Measurements from ENCODE around the gene SLX9.

Gene SLX9

DNA sequence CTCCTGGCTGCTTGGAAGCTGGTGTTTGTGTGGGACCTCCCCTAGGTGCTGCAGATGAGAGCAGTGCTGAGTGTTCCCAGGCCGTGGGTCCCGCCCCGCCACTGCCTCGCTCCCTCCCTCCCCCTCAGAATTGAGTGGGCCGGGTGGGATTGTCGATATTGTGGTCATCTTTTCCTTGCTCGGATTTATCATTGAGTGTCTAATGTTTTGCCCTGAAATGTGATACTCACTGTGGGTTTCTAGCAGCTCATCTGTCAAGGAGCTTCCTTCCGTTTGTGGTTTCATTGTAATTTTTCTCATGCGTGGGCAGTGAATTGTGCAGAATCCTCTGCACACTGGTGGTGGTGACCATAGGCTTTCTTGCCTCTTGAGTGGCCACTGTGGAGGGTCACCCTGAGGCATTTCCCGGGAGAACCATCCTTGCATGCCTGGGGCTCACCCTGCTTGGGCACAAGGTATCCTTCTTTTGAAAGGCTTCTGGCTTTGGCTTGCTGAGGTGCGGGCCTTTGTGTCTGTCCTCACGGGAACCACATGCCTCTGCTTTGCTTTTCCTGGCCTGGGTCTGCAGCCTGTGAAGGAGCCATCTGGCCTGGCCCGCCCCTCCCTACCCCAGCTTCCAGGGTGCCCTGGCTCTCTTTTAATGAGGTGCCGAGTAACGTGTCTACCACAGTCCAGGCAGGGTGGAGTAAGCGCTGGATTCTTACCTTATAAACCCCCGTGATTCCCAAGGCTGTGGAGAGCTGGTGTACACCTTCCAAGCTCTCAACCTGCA, 25.6 kb downstream of the SLX9 start:
- WGBS (ENCODE audit: insufficient coverage, insufficient read length): no CpG with 5 or more reads among the region's 17 CpGs
- Histone ChIP-seq H3K4me1 (ENCODE audit: control insufficient read depth, insufficient read depth, low read length) (no peaks in the 10 kb centered on the region; the same call in 1 of the 2 replicates), H3K27ac (ENCODE audit: low read length) (no peak overlapping the region), H3K27me3 (ENCODE audit: control insufficient read depth, insufficient read depth, low read length) (no peaks in the 10 kb centered on the region), H3K36me3 (ENCODE audit: control insufficient read depth, insufficient read depth, low read length) (peaks cover 27% of the 10 kb centered on the region), H3K4me3 (ENCODE audit: low read length) (no peak overlapping the region), H3K9me3 (ENCODE audit: control insufficient read depth, insufficient read depth, low read length) (no peaks in the 10 kb centered on the region)
- DNase-seq (ENCODE audit: low read depth, low spot score): no peak

- Histone ChIP-seq H3K4me1 (ENCODE audit: control insufficient read depth, insufficient read depth, low read length) (peaks cover 3% of the 10 kb centered on the region; the same call in 1 of the 2 replicates), H3K27me3 (ENCODE audit: control insufficient read depth, insufficient read depth, low read length) (no peaks in the 10 kb centered on the region), H3K27ac (ENCODE audit: low read length) (no peak overlapping the region), H3K36me3 (ENCODE audit: control insufficient read depth, insufficient read depth, low read length) (peaks cover 32% of the 10 kb centered on the region), H3K9me3 (ENCODE audit: control insufficient read depth, insufficient read depth, low read length) (no peaks in the 10 kb centered on the region), H3K4me3 (ENCODE audit: low read length) (no peak overlapping the region)
- DNase-seq (ENCODE audit: low read depth, low spot score): no peak
- no CpG with 5 or more reads among the region's 30 CpGs for WGBS (ENCODE audit: insufficient coverage, insufficient read length)
Measured at GRCh38 chr21:44966135-44967081, 26.6 kb downstream of the SLX9 start.

DNA sequence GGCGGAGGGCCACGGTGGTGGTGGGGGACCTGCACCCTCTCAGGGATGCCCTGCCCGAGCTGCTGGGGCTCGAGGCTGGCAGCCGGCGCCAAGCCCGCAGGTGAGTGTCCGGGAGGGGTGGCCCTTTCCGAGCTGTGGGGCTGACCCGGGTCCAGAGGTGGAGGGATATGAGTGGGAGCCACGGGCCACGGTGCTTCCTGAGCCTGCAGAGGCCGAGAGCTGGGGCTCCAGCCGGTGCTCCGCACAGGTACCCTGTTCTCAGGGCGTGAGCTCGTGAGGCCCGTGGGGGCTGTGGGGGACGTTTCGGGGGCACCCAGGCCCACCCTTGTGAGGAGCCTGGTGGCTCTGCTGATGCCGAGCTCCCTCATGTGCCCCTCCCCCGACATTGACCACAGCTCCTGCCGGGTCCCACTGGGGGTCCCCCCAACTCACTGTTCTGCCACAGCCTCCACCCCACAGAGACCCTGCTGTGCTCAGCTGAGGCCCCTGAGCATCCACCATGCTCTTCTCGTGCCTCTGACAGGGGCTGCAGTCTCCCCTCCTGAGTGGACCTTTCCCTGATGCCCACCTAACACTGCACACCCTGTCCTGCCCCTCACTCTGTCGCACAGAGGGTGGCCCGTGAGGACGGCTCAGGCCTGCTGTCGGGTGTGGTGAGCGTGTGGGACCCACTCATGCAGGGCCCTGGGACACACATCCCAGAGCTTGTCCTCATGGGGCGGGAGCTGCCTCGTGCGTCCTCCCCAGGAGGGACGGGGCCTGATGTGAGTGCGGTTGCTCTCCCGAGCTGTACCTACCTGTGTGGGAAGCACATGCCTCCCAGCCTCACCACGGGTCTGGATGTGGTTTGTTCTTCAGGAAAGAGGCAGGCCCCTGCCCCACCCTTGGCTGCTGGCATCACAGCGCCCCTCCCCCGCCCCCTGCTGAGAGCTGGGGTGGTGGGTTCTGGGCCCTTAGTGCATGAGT, 27.5 kb downstream of the SLX9 start:
- Histone ChIP-seq H3K27me3 (ENCODE audit: control insufficient read depth, insufficient read depth, low read length) (no peaks in the 10 kb centered on the region), H3K27ac (ENCODE audit: low read length) (no peak overlapping the region), H3K36me3 (ENCODE audit: control insufficient read depth, insufficient read depth, low read length) (peaks cover 29% of the 10 kb centered on the region), H3K4me3 (ENCODE audit: low read length) (no peak overlapping the region), H3K4me1 (ENCODE audit: control insufficient read depth, insufficient read depth, low read length) (peaks cover 3% of the 10 kb centered on the region; the same call in 1 of the 2 replicates), H3K9me3 (ENCODE audit: control insufficient read depth, insufficient read depth, low read length) (no peaks in the 10 kb centered on the region)
- no peak for DNase-seq (ENCODE audit: low read depth, low spot score)
- WGBS (ENCODE audit: insufficient coverage, insufficient read length): no CpG with 5 or more reads among the region's 38 CpGs

- no peak overlapping the region for H3K4me3 ChIP-seq (ENCODE audit: low read length)
- DNase-seq (ENCODE audit: low read depth, low spot score): no peak
- H3K4me1 ChIP-seq (ENCODE audit: control insufficient read depth, insufficient read depth, low read length): peaks cover 3% of the 10 kb centered on the region; the same call in 1 of the 2 replicates
- no peaks in the 10 kb centered on the region for H3K27me3 ChIP-seq (ENCODE audit: control insufficient read depth, insufficient read depth, low read length)
- WGBS (ENCODE audit: insufficient coverage, insufficient read length): no CpG with 5 or more reads among the region's 20 CpGs
- H3K27ac ChIP-seq (ENCODE audit: low read length): no peak overlapping the region
- H3K9me3 ChIP-seq (ENCODE audit: control insufficient read depth, insufficient read depth, low read length): no peaks in the 10 kb centered on the region
- H3K36me3 ChIP-seq (ENCODE audit: control insufficient read depth, insufficient read depth, low read length): peaks cover 39% of the 10 kb centered on the region
Measured at GRCh38 chr21:44969066-44969670, 29.3 kb downstream of the SLX9 start.

DNA sequence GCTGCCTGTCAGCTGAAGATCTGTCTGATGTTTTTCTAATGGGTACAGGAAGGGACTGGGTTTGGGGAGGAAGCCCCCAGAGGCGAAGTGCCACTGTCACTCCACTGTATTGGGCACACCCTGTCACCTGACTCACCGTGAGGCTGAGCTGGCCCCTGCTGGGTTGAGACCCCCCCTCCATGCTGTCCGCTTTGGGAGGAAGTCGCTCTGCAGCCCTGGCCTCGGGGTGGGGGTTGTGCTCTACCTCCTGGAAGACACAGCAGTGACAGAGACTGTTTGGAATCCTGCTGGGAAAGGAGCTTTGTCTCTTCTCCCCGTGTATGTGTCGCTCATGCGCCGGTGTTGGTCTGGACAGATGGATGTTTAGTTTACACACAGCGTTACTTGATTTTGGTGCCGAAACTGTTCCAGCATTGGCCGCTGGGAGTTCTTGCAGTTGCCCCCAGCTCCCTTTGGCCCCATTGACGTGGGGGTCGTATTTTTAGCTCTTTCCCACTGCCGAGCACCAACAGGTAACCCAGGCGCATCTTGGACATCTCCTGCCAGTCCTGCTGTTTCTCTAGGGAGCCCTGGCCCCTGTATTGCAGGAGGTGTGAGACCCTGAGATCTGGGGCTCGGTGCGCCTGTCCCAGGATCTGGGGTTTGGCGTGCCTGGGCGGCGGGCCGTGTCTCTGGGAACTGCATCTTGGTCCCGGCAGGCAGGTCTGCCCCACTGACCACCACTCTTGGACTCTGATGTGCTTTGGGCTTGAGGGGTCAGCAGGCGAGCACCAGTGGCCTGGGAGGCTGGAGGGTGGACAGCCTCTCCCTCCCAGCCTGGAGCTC, 30.3 kb downstream of the SLX9 start:
- H3K4me1 ChIP-seq (ENCODE audit: control insufficient read depth, insufficient read depth, low read length): peaks cover 3% of the 10 kb centered on the region; the same call in 1 of the 2 replicates

DNA sequence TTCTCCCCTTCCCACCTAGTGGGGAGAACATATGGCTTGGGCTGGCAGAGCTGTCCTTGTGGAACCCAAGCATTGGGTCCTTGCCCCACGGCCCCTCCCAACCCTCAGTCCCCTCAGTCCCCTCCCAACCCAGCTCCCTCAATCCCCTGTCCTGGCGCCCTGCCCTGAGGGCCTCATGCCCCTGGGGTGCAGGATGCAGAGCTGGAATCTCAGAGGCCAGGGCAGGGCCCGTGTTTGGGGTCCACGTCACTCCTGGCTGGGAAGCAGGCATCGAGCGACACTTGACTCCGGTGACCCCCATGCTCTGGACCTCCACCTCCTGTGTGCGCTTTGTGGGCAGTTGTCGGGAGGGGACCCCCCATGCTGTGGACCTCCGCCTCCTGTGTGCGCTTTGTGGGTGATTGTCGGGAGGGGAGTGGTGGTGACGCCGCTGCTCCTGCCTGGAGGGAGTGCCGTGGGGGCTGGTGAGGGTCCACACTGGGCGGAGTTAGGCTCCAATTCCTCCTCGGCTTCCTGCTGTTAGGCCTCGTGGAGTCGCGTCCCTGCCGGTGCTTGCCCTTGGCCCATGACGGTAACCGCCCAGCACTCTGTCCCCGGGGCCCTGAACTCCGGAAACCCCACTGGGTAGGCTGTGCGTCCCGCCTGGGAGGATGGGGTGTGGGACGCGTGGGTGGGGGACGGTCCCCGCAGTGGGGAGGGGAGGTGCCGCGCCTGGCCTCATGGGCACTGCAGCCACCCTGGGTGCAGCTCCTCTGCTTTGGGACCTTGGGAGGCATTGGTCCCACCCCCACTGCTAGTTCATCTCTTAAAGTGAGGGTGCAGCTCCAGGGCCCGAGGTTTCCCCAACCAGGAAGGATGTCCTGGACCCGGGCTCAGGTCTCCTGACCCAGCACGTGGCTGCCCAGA, 31.2 kb downstream of the SLX9 start:
- peaks cover 3% of the 10 kb centered on the region; the same call in 1 of the 2 replicates for H3K4me1 ChIP-seq (ENCODE audit: control insufficient read depth, insufficient read depth, low read length)
- no peak overlapping the region for H3K27ac ChIP-seq (ENCODE audit: low read length)
- peaks cover 50% of the 10 kb centered on the region for H3K36me3 ChIP-seq (ENCODE audit: control insufficient read depth, insufficient read depth, low read length)
- no peaks in the 10 kb centered on the region for H3K9me3 ChIP-seq (ENCODE audit: control insufficient read depth, insufficient read depth, low read length)
- no peaks in the 10 kb centered on the region for H3K27me3 ChIP-seq (ENCODE audit: control insufficient read depth, insufficient read depth, low read length)
- no peak for DNase-seq (ENCODE audit: low read depth, low spot score)
- WGBS (ENCODE audit: insufficient coverage, insufficient read length): no CpG with 5 or more reads among the region's 36 CpGs
- no peak overlapping the region for H3K4me3 ChIP-seq (ENCODE audit: low read length)

More for the DNA sequence above, 30.3 kb downstream of the SLX9 start:
- no peak overlapping the region for H3K4me3 ChIP-seq (ENCODE audit: low read length)
- H3K27ac ChIP-seq (ENCODE audit: low read length): no peak overlapping the region
- WGBS (ENCODE audit: insufficient coverage, insufficient read length): no CpG with 5 or more reads among the region's 24 CpGs
- H3K9me3 ChIP-seq (ENCODE audit: control insufficient read depth, insufficient read depth, low read length): no peaks in the 10 kb centered on the region
- peaks cover 45% of the 10 kb centered on the region for H3K36me3 ChIP-seq (ENCODE audit: control insufficient read depth, insufficient read depth, low read length)
- H3K27me3 ChIP-seq (ENCODE audit: control insufficient read depth, insufficient read depth, low read length): no peaks in the 10 kb centered on the region
- no peak for DNase-seq (ENCODE audit: low read depth, low spot score)

DNA sequence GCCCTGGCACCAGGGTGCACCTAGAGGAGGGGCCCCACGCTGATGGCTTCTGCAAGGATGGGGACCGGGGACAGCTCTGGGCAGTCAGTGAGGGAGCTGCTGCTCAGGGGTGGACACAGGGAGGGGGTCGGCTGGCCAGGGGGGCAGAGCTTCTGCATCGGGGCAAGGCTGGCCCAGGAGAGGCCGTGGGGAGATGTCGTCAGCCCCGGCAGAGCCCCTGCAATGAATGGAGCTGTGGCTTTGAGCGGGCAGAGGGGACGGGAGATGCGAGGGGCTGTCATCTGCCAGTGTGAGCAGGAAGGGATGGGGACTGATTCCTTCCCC, 31.8 kb downstream of the SLX9 start:
- Histone ChIP-seq H3K4me3 (ENCODE audit: low read length) (no peak overlapping the region), H3K9me3 (ENCODE audit: control insufficient read depth, insufficient read depth, low read length) (no peaks in the 10 kb centered on the region), H3K4me1 (ENCODE audit: control insufficient read depth, insufficient read depth, low read length) (peaks cover 3% of the 10 kb centered on the region; the same call in 1 of the 2 replicates), H3K27ac (ENCODE audit: low read length) (no peak overlapping the region), H3K27me3 (ENCODE audit: control insufficient read depth, insufficient read depth, low read length) (no peaks in the 10 kb centered on the region), H3K36me3 (ENCODE audit: control insufficient read depth, insufficient read depth, low read length) (peaks cover 50% of the 10 kb centered on the region)
- no peak for DNase-seq (ENCODE audit: low read depth, low spot score)
- WGBS (ENCODE audit: insufficient coverage, insufficient read length): no CpG with 5 or more reads among the region's 10 CpGs

DNA sequence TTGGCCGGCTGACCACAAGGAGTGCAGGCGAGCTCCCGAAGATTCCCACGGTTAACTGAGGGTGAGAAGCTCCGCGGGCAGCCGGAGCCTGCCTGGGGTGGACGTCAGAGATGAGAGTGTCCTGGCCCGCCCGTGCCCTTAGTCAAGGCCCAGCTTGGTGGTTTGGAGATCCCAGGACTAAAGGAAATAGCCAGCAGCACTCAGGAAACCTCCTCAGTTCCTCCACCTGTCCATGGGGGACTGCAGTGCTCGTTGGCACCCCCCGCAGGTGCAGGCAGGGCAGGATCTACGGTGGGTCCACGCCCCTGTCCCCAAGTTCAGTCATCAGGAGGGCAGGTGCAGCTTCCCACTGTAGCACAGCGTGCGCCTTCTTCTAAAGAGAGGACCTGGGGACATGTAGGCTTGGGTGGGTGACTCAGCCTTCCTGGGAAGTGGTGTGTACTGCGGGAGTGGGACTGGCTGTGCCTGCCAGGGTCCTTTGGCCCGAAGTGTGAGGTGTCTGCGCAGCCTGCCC, 32.5 kb downstream of the SLX9 start:
- no peak overlapping the region for H3K27ac ChIP-seq (ENCODE audit: low read length)
- H3K4me1 ChIP-seq (ENCODE audit: control insufficient read depth, insufficient read depth, low read length): peaks cover 3% of the 10 kb centered on the region; the same call in 1 of the 2 replicates
- no peaks in the 10 kb centered on the region for H3K9me3 ChIP-seq (ENCODE audit: control insufficient read depth, insufficient read depth, low read length)
- H3K27me3 ChIP-seq (ENCODE audit: control insufficient read depth, insufficient read depth, low read length): no peaks in the 10 kb centered on the region
- no peak overlapping the region for H3K4me3 ChIP-seq (ENCODE audit: low read length)
- H3K36me3 ChIP-seq (ENCODE audit: control insufficient read depth, insufficient read depth, low read length): peaks cover 43% of the 10 kb centered on the region
- no peak for DNase-seq (ENCODE audit: low read depth, low spot score)
- WGBS (ENCODE audit: insufficient coverage, insufficient read length): no CpG with 5 or more reads among the region's 19 CpGs
